Measurements from ENCODE around the gene EFHC2. TPM values are rescaled to one million over a fixed set of nuclear protein-coding genes. Genes with fewer than 3 reads are reported as not detected.

The EFHC2 gene
- total and polyA plus RNA-seq, 10 of the 15 experiments (the other 5 are each of a cell fraction or from before 2014, with no cell fraction given): 0.56 TPM; not detected in 9

DNA sequence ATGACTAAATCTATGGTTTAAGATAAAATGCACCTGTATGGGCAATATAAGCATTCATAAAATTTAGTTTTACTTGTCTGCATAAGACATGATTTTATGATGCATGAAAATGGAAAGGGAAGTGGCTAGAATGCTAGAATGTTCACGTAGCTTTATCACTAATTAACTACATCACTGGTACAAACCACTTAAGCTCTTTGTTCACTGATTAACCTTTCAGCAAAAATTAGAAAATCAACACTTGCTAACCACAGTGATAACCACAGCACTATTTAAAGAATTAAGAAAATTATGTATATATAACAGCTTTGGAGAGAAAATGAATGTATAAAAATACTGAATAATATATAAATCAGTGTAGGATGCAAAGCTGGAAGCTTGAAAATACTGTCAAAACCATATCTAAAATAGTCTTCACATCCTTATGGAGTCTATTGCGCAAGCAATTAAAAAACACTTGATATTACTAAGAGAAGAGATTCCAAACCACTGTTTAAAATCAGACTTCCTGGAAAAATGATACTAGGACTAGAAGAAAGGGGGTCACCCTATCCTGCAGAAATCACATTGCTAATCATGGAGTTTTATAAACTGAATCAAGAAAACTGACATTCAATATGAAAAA is 51.9 kb downstream of the EFHC2 start (continued):
- TF ChIP-seq TCF7 (IDR thresholded peaks at IDR 0.05; ENCODE audit: borderline replicate concordance) (no peak), RAD51 (IDR thresholded peaks at IDR 0.05) (0 out of 2 replicates have a peak, but pooled peaks have one; percentile 34), NR2F1 (conservative IDR thresholded peaks at IDR 0.05) (0 out of 2 replicates have a peak, but pooled peaks have one; percentile 33), DPF2 (IDR thresholded peaks at IDR 0.05) (peak; percentile 45; the same call in 1 of the 2 replicates), TCF3 (IDR thresholded peaks at IDR 0.05; ENCODE audit: borderline replicate concordance, insufficient read depth, low read depth, low read length) (no peak), MYC (IDR thresholded peaks at IDR 0.05; ENCODE audit: insufficient read depth, insufficient read length, insufficient replicate concordance, low read length, severe bottlenecking) (no peak), SP1 (IDR thresholded peaks at IDR 0.05; ENCODE audit: low read depth, low read length) (no peak), ZNF24 (IDR thresholded peaks at IDR 0.05) (peak; percentile 80), EP300 (IDR thresholded peaks at IDR 0.05; ENCODE audit: borderline replicate concordance in 1 of 2, control insufficient read depth in 1 of 2, low read depth in 2 of 2, low read length in 2 of 2) (peak in 1 of 2 experiments; percentile 56; a peak in 2 of 4 replicates), ATF7 (IDR thresholded peaks at IDR 0.05; ENCODE audit: low read depth) (peak; percentile 82), BCL11A (IDR thresholded peaks at IDR 0.05; ENCODE audit: low read depth, low read length) (no peak), PAX8 (IDR thresholded peaks at IDR 0.05) (no peak), CHD1 (IDR thresholded peaks at IDR 0.05; ENCODE audit: low read depth, low read length) (no peak), BMI1 (IDR thresholded peaks at IDR 0.05; ENCODE audit: borderline replicate concordance) (peak; percentile 44; the same call in 1 of the 2 replicates), BHLHE40 (IDR thresholded peaks at IDR 0.05; ENCODE audit: borderline replicate concordance in 1 of 2, low read depth in 2 of 2, low read length in 1 of 2) (peak in 1 of 2 experiments; percentile 9; a peak in 1 of 4 replicates), ZSCAN29 (IDR thresholded peaks at IDR 0.05) (no peak)
- TF ChIP-seq, protein P1, sequence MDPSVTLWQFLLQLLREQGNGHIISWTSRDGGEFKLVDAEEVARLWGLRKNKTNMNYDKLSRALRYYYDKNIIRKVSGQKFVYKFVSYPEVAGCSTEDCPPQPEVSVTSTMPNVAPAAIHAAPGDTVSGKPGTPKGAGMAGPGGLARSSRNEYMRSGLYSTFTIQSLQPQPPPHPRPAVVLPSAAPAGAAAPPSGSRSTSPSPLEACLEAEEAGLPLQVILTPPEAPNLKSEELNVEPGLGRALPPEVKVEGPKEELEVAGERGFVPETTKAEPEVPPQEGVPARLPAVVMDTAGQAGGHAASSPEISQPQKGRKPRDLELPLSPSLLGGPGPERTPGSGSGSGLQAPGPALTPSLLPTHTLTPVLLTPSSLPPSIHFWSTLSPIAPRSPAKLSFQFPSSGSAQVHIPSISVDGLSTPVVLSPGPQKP (IDR thresholded peaks at IDR 0.05; ENCODE audit: low read depth, low read length): no peak
- TF ChIP-seq, protein P2, sequence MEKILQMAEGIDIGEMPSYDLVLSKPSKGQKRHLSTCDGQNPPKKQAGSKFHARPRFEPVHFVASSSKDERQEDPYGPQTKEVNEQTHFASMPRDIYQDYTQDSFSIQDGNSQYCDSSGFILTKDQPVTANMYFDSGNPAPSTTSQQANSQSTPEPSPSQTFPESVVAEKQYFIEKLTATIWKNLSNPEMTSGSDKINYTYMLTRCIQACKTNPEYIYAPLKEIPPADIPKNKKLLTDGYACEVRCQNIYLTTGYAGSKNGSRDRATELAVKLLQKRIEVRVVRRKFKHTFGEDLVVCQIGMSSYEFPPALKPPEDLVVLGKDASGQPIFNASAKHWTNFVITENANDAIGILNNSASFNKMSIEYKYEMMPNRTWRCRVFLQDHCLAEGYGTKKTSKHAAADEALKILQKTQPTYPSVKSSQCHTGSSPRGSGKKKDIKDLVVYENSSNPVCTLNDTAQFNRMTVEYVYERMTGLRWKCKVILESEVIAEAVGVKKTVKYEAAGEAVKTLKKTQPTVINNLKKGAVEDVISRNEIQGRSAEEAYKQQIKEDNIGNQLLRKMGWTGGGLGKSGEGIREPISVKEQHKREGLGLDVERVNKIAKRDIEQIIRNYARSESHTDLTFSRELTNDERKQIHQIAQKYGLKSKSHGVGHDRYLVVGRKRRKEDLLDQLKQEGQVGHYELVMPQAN (conservative IDR thresholded peaks at IDR 0.05): no peak

All from GM12878 (cell line).